OCI-LY1 (cell line): ENCODE results near the gene GATAD2A.

Experiments used
- EZH2 ChIP-seq: fragments of 200-600 bp; sonication (generic), shearing (Covaris generic); IDR thresholded peaks from 2 replicates; pipeline ENCODE4 v1.8.0; 2017; ENCODE audit warnings: borderline replicate concordance, mixed run types, mild to moderate bottlenecking, antibody characterized with exemption, low read length, moderate library complexity, mixed read lengths
- TF ChIP-seq, protein P1 (sequence below): fragments of 200-600 bp; sonication (generic), shearing (Covaris generic); IDR thresholded peaks from 2 replicates; pipeline ENCODE4 v1.5.1; 2017; ENCODE audit warnings: mild to moderate bottlenecking, antibody characterized with exemption, low read length, moderate library complexity, mixed read lengths

DNA sequence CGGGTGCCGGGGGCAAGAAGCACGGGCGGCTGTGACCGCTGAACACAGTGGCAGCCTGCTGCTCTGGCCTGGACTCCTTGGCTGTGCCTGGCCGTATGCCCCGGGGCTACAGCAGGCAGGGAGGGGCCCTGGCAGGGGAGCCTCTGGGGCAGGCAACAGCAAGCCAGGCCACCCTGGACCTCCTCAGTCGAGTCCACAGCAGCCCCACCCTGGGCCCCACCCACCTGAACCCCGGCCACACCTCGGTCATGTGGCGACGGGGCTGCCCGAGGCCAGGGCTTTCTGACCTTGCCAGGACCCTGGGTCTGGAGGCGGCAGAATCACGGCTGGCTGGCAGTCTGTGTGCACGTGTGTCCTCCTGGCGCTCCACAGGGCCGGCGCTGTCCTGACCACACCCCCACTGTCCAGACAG, 141.3 kb downstream of the GATAD2A start:
- TF ChIP-seq, protein P1, sequence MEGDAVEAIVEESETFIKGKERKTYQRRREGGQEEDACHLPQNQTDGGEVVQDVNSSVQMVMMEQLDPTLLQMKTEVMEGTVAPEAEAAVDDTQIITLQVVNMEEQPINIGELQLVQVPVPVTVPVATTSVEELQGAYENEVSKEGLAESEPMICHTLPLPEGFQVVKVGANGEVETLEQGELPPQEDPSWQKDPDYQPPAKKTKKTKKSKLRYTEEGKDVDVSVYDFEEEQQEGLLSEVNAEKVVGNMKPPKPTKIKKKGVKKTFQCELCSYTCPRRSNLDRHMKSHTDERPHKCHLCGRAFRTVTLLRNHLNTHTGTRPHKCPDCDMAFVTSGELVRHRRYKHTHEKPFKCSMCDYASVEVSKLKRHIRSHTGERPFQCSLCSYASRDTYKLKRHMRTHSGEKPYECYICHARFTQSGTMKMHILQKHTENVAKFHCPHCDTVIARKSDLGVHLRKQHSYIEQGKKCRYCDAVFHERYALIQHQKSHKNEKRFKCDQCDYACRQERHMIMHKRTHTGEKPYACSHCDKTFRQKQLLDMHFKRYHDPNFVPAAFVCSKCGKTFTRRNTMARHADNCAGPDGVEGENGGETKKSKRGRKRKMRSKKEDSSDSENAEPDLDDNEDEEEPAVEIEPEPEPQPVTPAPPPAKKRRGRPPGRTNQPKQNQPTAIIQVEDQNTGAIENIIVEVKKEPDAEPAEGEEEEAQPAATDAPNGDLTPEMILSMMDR = no peak
- no peak for TF ChIP-seq EZH2
